CD14-positive monocyte (primary cell): ENCODE measurements around the gene FBXW4. TPM values are rescaled to one million over a fixed set of nuclear protein-coding genes. Genes with fewer than 3 reads are reported as not detected.

Experiments used
- DNase-seq, 3 donors: peaks; one replicate each; pipeline ENCODE4 v3.0.0-alpha.2; 2011 to 2022
- H2AFZ ChIP-seq: 2 replicates; pipeline ENCODE4 v1.6.0; 2012; ENCODE audit warnings: mild to moderate bottlenecking, low read depth, low read length, inconsistent platforms; ENCODE audit not compliant: insufficient read depth, poor library complexity, severe bottlenecking
- H3K27ac ChIP-seq, 2 donors: 1 replicate in 1 of 2; 2 replicates in 1 of 2; pipeline ENCODE4 v1.5.1; 2012 to 2013; ENCODE audit warnings: low read length in 2 of 2, control low read depth in 1 of 2, inconsistent platforms in 1 of 2, low read depth in 1 of 2, mild to moderate bottlenecking in 1 of 2
- H3K27me3 ChIP-seq, 2 donors: one replicate each; pipeline versions ENCODE4 v1.6.0 to v1.6.1; 2011 to 2013; ENCODE audit warnings: low read length in 2 of 2; ENCODE audit not compliant: control insufficient read depth in 2 of 2, insufficient read depth in 2 of 2
- H3K36me3 ChIP-seq, 2 donors: replicated peaks in 1 of 2; 1 replicate in 1 of 2; 2 replicates in 1 of 2; pipeline versions ENCODE4 v1.5.1 to v1.6.1; 2012 to 2013; ENCODE audit warnings: low read length in 2 of 2, control low read depth in 1 of 2, inconsistent platforms in 1 of 2, mild to moderate bottlenecking in 1 of 2; ENCODE audit not compliant: insufficient read depth in 2 of 2, control insufficient read depth in 1 of 2
- H3K4me1 ChIP-seq, 2 donors: 1 replicate in 1 of 2; 2 replicates in 1 of 2; pipeline versions ENCODE4 v1.5.1 to v1.6.1; 2012 to 2013; ENCODE audit warnings: low read length in 2 of 2, control low read depth in 1 of 2, inconsistent platforms in 1 of 2, mild to moderate bottlenecking in 1 of 2, moderate library complexity in 1 of 2; ENCODE audit not compliant: insufficient read depth in 2 of 2, control insufficient read depth in 1 of 2
- H3K4me2 ChIP-seq: replicated peaks from 2 replicates; pipeline ENCODE3; 2012; ENCODE audit warnings: low read length, moderate library complexity, mild to moderate bottlenecking; ENCODE audit not compliant: poor library complexity, severe bottlenecking; ENCODE audit errors: extremely low read depth
- H3K4me3 ChIP-seq, 3 experiments: fragments of 200-600 bp in 1 of 3; sonication (generic) in 1 of 3; replicated peaks in 1 of 3; 1 replicate in 2 of 3; 2 replicates in 1 of 3; pipeline ENCODE4 v1.5.1; 2011 to 2013; ENCODE audit warnings: low read length in 3 of 3, mild to moderate bottlenecking in 3 of 3, control low read depth in 2 of 3, low read depth in 2 of 3, inconsistent platforms in 1 of 3, moderate library complexity in 1 of 3
- H3K79me2 ChIP-seq: 2 replicates; pipeline ENCODE4 v1.6.0; 2012; ENCODE audit warnings: mild to moderate bottlenecking, control low read depth, inconsistent platforms, low read length, moderate library complexity; ENCODE audit not compliant: insufficient read depth
- H3K9ac ChIP-seq: 2 replicates; pipeline ENCODE4 v1.6.0; 2017; ENCODE audit warnings: low read length, mild to moderate bottlenecking; ENCODE audit not compliant: insufficient read depth, poor library complexity, severe bottlenecking
- H3K9me3 ChIP-seq, 2 donors: replicated peaks in 1 of 2; 1 replicate in 1 of 2; 2 replicates in 1 of 2; pipeline versions ENCODE4 v1.5.1 to v1.6.1; 2012 to 2013; ENCODE audit warnings: low read length in 2 of 2, control low read depth in 1 of 2; ENCODE audit not compliant: control insufficient read depth in 1 of 2, insufficient read depth in 1 of 2
- H4K20me1 ChIP-seq: 2 replicates; pipeline ENCODE4 v1.6.0; 2012; ENCODE audit warnings: mild to moderate bottlenecking, low read length, control low read depth, moderate library complexity; ENCODE audit not compliant: insufficient read depth
- H3K27ac Mint-ChIP-seq, 7 donors: one replicate each; pipeline ENCODE4 v1.8.0; 2020; ENCODE audit warnings: mild to moderate bottlenecking in 7 of 7, mixed read lengths in 7 of 7, moderate library complexity in 6 of 7, inconsistent platforms in 2 of 7
- H3K27me3 Mint-ChIP-seq, 3 donors: one replicate each; pipeline ENCODE4 v1.8.0; 2021 to 2022; ENCODE audit warnings: low read depth in 3 of 3, mild to moderate bottlenecking in 3 of 3, mixed read lengths in 3 of 3, moderate library complexity in 3 of 3, inconsistent platforms in 1 of 3
- H3K36me3 Mint-ChIP-seq, 2 donors: one replicate each; pipeline ENCODE4 v1.8.0; 2020; ENCODE audit warnings: mixed read lengths in 2 of 2, inconsistent platforms in 1 of 2, mild to moderate bottlenecking in 1 of 2
- H3K4me1 Mint-ChIP-seq: one replicate; pipeline ENCODE4 v1.8.0; 2020; ENCODE audit warnings: mild to moderate bottlenecking, mixed read lengths
- H3K4me3 Mint-ChIP-seq, 2 donors: one replicate each; pipeline ENCODE4 v1.8.0; 2020; ENCODE audit warnings: mild to moderate bottlenecking in 2 of 2, mixed read lengths in 2 of 2, moderate library complexity in 1 of 2
- H3K9me3 Mint-ChIP-seq, 7 donors: one replicate each; pipeline ENCODE4 v1.8.0; 2020 to 2022; ENCODE audit warnings: mixed read lengths in 7 of 7, mild to moderate bottlenecking in 6 of 7, moderate library complexity in 6 of 7, inconsistent platforms in 2 of 7
- WGBS: methylation state at CpG from one replicate; pipeline ENCODE4 v1.1.5; 2013; ENCODE audit warnings: missing lambda C conversion rate; ENCODE audit not compliant: insufficient coverage; 5-methylcytosine and 5-hydroxymethylcytosine counted together
- intact Hi-C, 2 donors: fragments of 100-400 bp; cut with micrococcal nuclease; formaldehyde crosslinking; loops; one replicate each; pipeline versions ENCODE4 v1.15.0 to v1.15.1; 2023
- polyA plus RNA-seq, 3 donors: library from polyadenylated mRNA; depleted of rRNA in 1 of 3; unstranded in 2 of 3; stranded (reverse) in 1 of 3; fragments of 300-500 nt in 2 of 3; fragments of >200 nt in 1 of 3; fragmentation: Illumina TruSeq in 2 of 3; gene quantifications; 1 replicate in 2 of 3; 2 replicates in 1 of 3; pipeline ENCODE4 v1.2.3, GENCODE V29; 2012 to 2021
- TF ChIP-seq, protein P1 (sequence below): fragments of 200-600 bp; IDR thresholded peaks from one replicate; pipeline ENCODE4 v1.8.0; 2022; ENCODE audit warnings: antibody characterized with exemption, mild to moderate bottlenecking

The FBXW4 gene
- polyA plus RNA-seq, 3 donors, result 1.1 to 30.8 (median 1.8) TPM

- Histone ChIP-seq H3K36me3 (peaks cover 30 to 36% of the 10 kb centered on the region in 2 donors), H3K9me3 (peaks cover 0 to 8% of the 10 kb centered on the region in 2 donors), H3K79me2 (no peaks in the 10 kb centered on the region), H3K4me2 (no peak overlapping the region), H3K27me3 (no peaks in the 10 kb centered on the region), H3K9ac (no peak overlapping the region), H3K27ac (no peak overlapping the region), H2AFZ (no peak overlapping the region), H3K4me1 (peaks cover 9 to 13% of the 10 kb centered on the region in 2 donors), H3K4me3 (no peak overlapping the region), H4K20me1 (no peaks in the 10 kb centered on the region)
- intact Hi-C loops, result no loop called here
- Mint-ChIP-seq H3K4me1 (peaks cover 8% of the 10 kb centered on the region), H3K27ac (no peak overlapping the region), H3K36me3 (peaks cover 28 to 42% of the 10 kb centered on the region in 2 donors), H3K27me3 (peaks cover 2 to 3% (median 3%) of the 10 kb centered on the region in 3 donors), H3K9me3 (peaks cover 0 to 7% (median 3%) of the 10 kb centered on the region in 7 donors), H3K4me3 (no peak overlapping the region)
- TF ChIP-seq, protein P1, sequence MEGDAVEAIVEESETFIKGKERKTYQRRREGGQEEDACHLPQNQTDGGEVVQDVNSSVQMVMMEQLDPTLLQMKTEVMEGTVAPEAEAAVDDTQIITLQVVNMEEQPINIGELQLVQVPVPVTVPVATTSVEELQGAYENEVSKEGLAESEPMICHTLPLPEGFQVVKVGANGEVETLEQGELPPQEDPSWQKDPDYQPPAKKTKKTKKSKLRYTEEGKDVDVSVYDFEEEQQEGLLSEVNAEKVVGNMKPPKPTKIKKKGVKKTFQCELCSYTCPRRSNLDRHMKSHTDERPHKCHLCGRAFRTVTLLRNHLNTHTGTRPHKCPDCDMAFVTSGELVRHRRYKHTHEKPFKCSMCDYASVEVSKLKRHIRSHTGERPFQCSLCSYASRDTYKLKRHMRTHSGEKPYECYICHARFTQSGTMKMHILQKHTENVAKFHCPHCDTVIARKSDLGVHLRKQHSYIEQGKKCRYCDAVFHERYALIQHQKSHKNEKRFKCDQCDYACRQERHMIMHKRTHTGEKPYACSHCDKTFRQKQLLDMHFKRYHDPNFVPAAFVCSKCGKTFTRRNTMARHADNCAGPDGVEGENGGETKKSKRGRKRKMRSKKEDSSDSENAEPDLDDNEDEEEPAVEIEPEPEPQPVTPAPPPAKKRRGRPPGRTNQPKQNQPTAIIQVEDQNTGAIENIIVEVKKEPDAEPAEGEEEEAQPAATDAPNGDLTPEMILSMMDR, result no peak
- WGBS, result 90% methylated on average over 2 of the region's 3 CpGs
- no peak for DNase-seq
These were observed 119.9 kb downstream of the FBXW4 start for GRCh38 chr10:101575091-101575490.

DNA sequence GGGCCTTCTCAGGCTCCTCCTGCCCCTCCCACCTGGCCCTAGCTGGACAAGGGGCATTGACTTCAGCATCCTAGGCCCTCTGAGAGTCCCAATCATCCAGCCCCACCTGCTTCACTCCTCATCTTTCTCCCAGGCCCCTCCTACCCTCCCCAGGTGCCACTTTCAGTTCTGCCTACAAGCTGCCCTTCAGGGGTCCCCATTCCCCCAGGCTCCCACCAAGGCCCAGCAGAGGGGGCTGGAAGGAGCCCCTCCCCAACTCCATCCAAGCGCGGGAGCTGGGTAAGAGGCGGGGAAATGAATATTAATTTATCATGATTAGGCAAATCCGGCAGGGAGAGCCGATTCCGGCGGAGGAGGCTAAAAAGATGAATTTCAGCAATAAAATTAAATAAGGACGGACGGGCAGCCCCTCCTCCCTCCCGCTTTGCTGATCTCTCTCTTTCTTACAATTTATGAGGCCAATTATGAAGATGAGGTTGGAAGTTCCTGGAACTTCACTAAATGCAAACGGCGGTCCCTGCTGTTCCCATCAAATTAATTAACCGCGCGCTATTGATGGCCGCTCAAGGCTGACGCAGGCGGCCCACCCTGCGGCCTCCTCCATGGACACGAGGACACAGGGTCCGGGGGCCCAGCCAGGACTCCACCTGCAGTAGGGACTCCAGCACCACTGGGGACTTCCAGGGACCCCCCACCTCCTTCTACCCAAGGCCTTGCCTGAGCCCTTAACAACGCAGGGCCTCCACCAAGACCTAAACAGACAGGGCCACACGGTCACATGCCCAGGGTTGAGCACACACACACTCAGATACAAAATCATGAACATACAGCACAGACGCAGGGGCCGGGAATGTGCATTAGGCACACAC, 120.9 kb downstream of the FBXW4 start:
- intact Hi-C loops, result loop anchor here (5.0 kb wide), 2 partner anchors 302 to 362 kb away; no protein-coding TSS in a partner anchor
- Mint-ChIP-seq H3K9me3 (peaks cover 0 to 7% (median 5%) of the 10 kb centered on the region in 7 donors), H3K36me3 (peaks cover 19 to 33% of the 10 kb centered on the region in 2 donors), H3K27ac (peak overlapping the region in 1 of 7 donors; percentile 46), H3K4me3 (no peak overlapping the region), H3K4me1 (peaks cover 17% of the 10 kb centered on the region), H3K27me3 (peaks cover 10 to 12% (median 11%) of the 10 kb centered on the region in 3 donors)
- peaks cover 7 to 8% of the 10 kb centered on the region in 2 donors for H3K27me3 ChIP-seq
- no peak overlapping the region for H3K4me3 ChIP-seq
- no peak for DNase-seq
- no peak overlapping the region for H2AFZ ChIP-seq
- TF ChIP-seq, protein P1, result no peak
- peaks cover 20 to 27% of the 10 kb centered on the region in 2 donors for H3K36me3 ChIP-seq
- H3K79me2 ChIP-seq, result no peaks in the 10 kb centered on the region
- peaks cover 0 to 11% of the 10 kb centered on the region in 2 donors for H3K9me3 ChIP-seq
- no peak overlapping the region for H3K9ac ChIP-seq
- H3K4me1 ChIP-seq, result peaks cover 17 to 21% of the 10 kb centered on the region in 2 donors
- H3K27ac ChIP-seq, result no peak overlapping the region
- no peaks in the 10 kb centered on the region for H4K20me1 ChIP-seq
- 97% methylated on average over 10 of the region's 25 CpGs for WGBS
- H3K4me2 ChIP-seq, result no peak overlapping the region
